Measurements from ENCODE around the gene SPTB. TPM values are rescaled to one million over a fixed set of nuclear protein-coding genes. Genes with fewer than 3 reads are reported as not detected.

The SPTB gene
- total RNA-seq, 1 donor from 2014 or later = not detected

DNA sequence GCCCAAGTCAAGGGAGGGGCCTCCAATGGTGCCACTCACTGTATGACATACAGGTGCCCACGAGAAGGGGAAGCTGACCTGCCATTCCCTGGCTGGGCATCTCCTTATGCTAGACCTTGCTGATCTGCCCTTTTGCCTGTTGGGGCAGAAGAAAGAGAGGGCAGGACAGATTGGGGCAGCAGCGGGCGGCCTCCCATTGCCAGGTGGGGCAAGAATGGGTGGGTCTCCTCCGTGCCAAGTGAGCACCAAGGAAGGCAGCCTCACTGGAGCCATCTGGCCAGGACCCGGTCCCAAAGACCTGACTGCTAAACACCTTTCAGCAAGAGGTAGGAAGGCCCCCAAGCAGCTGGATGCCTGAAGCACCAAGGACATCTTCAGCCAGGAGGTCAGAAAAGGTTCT is 125.0 kb downstream of the SPTB start:
- no peaks in the 10 kb centered on the region for H3K36me3 Mint-ChIP-seq (ENCODE audit: low read depth)
- H3K4me3 Mint-ChIP-seq = no peak overlapping the region
- peaks cover 10% of the 10 kb centered on the region for H3K4me1 Mint-ChIP-seq
- peaks cover 8% of the 10 kb centered on the region for H3K27me3 Mint-ChIP-seq
- H3K27ac Mint-ChIP-seq = no peak overlapping the region
- no peaks in the 10 kb centered on the region for H3K9me3 Mint-ChIP-seq
- DNase-seq = no peak
- intact Hi-C loops (cut with micrococcal nuclease) = no loop called here

DNA sequence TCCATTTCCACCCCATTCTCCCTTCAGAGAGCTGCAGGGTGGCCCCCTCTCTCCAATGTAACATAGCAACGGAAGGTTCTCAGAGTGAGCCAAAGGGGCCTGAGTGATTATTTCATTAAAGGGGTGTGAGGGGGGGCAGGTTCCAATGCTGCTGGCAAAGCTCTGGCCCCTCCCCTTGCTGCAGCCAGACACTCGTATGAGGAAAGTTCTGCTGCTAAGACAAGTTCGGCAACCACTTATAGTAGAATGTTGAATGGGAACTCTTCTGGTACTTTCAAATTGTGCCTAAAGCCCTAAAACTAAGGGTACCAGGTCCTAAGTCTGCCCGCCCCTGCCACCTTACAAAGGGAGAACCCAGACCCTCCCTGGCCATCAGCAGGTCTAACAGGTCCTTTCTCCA is 125.7 kb downstream of the SPTB start:
- H3K27ac Mint-ChIP-seq = no peak overlapping the region
- no peak overlapping the region for H3K4me3 Mint-ChIP-seq
- peaks cover 8% of the 10 kb centered on the region for H3K4me1 Mint-ChIP-seq

DNA sequence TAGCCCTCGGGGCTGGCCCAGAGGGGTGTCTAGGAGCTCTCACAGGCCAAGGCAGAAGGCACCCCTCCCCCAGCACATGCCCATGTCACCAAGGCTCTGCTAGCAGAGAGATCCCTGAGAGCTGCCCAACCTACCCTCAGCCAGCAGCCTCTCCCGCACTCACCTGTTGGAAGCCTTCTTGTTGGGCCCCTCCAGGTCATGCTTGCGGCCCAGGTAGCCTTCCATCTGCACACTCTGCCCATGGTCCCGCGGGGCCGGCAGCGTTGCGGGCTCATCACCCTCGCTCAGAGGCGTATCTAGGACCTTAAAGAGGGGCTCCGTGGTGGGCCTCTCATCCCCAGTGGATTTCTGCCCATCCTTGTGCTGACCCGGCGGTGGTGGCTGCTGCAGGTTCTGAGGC is 126.3 kb downstream of the SPTB start:
- Mint-ChIP-seq H3K27me3 (peaks cover 8% of the 10 kb centered on the region), H3K4me1 (peaks cover 8% of the 10 kb centered on the region), H3K27ac (no peak overlapping the region), H3K36me3 (ENCODE audit: low read depth) (no peaks in the 10 kb centered on the region), H3K4me3 (no peak overlapping the region), H3K9me3 (no peaks in the 10 kb centered on the region)
- no peak for DNase-seq
- intact Hi-C loops (cut with micrococcal nuclease) = no loop called here

More for the DNA sequence above, 125.7 kb downstream of the SPTB start:
- Mint-ChIP-seq H3K9me3 (no peaks in the 10 kb centered on the region), H3K27me3 (peaks cover 8% of the 10 kb centered on the region), H3K36me3 (ENCODE audit: low read depth) (no peaks in the 10 kb centered on the region)
- DNase-seq = no peak
- intact Hi-C loops (cut with micrococcal nuclease) = no loop called here

DNA sequence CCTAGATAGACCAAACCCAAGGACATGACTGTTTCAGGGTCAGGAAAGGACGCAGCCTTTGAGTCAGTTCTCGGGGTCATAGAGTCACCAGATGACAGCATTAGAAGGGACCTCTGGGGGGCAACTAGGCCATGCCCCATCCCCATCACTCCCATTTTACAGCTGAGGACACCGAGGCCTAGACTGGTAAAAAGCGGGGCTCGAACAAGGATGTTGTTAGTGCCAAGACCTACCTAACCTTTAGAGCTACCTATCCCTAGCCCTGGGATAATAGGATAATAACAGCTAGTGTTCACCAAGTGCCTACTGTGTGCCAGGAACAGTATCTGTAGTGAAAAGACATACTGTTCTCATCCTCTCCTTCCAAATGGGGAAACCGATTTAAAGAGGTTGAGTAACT is 126.8 kb downstream of the SPTB start:
- no peaks in the 10 kb centered on the region for H3K9me3 Mint-ChIP-seq
- intact Hi-C loops (cut with micrococcal nuclease) = no loop called here
- H3K4me3 Mint-ChIP-seq = no peak overlapping the region
- no peaks in the 10 kb centered on the region for H3K36me3 Mint-ChIP-seq (ENCODE audit: low read depth)
- no peak overlapping the region for H3K27ac Mint-ChIP-seq
- DNase-seq = no peak
- H3K4me1 Mint-ChIP-seq = peaks cover 9% of the 10 kb centered on the region
- H3K27me3 Mint-ChIP-seq = peaks cover 8% of the 10 kb centered on the region

DNA sequence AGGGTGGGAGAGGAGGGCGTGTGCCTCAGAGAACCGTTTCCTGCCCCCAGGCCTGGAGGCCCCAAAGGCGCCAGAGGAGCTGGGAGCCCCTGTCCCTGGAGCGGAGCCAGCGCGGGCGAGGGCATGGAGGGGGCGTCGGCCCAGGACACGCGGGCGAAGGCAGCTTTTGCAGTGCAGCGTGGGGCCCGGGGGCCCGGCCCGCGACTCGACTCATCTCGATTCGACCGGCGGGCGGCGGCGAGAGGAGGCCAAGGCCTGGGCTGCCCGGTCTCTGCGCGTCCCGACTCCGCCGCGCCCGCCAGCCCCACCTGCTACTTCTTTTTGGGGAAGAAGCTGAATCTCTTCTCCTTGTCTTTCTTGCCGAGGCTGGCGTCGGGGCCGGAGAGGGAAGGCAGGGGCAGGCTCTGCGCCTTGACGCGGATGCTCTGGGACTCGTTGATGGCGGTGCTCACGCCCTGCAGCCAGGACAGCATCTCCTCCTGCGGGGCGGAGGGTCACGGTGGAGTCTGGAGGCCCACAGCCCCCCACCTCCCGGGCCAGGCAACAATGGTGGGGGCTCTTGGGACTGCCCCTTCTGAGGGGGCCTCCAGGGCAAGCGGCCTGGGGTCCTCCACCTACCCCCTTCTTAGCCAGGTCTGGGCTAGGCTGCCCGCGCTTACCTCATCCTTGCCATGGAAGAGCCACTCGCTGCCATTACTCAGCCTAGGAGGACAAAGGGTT is 130.6 kb downstream of the SPTB start:
- Mint-ChIP-seq H3K9me3 (no peaks in the 10 kb centered on the region), H3K4me1 (peaks cover 9% of the 10 kb centered on the region), H3K4me3 (no peak overlapping the region), H3K27ac (no peak overlapping the region), H3K27me3 (no peaks in the 10 kb centered on the region), H3K36me3 (ENCODE audit: low read depth) (peaks cover 8% of the 10 kb centered on the region)
- DNase-seq = no peak
- intact Hi-C loops (cut with micrococcal nuclease) = no loop called here

DNA sequence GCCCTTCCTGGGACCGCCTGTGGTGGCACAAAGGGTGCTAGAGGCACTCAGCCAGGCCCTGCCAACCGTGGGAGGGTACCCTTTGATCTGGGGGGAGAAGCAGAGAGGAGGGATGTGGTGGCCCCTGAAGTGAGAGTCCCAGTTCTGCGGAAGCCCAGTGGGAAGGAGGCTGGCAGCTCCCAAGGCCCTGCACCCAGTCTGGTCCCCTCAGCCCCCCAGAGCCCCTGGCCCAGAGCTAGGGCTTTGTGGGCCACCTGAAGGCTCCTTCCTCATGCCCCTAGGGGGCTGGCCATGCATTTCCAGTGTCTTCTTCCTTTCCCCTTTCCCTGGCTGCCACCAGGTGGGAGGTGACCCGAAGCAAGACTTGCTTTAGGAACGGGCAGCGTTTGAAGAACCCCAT is 131.2 kb downstream of the SPTB start:
- H3K9me3 Mint-ChIP-seq = no peaks in the 10 kb centered on the region
- peaks cover 10% of the 10 kb centered on the region for H3K36me3 Mint-ChIP-seq (ENCODE audit: low read depth)
- DNase-seq = no peak
- peaks cover 9% of the 10 kb centered on the region for H3K4me1 Mint-ChIP-seq
- H3K27me3 Mint-ChIP-seq = no peaks in the 10 kb centered on the region
- intact Hi-C loops (cut with micrococcal nuclease) = no loop called here
- no peak overlapping the region for H3K4me3 Mint-ChIP-seq
- no peak overlapping the region for H3K27ac Mint-ChIP-seq

DNA sequence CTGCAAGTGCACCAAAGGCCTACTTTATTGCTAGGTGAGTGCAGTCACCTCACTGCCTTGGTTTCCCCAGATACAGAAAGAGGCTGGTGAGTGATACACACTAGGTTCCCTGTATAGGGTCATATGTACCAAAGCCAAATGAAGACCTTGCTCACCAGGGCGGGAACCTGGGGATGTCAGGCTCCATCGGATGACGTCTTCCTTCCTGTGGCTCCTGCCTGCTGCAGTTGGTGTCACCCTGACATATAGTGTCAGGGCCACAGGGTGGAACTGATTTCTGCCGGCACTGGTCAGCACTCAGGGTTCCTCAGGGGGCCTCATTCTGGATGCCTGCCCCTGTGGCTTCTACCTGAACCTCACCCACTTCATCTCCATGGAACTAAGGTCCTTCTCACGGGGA is 132.4 kb downstream of the SPTB start:
- H3K9me3 Mint-ChIP-seq = no peaks in the 10 kb centered on the region
- peaks cover 9% of the 10 kb centered on the region for H3K4me1 Mint-ChIP-seq
- DNase-seq = no peak
- H3K4me3 Mint-ChIP-seq = no peak overlapping the region
- no peaks in the 10 kb centered on the region for H3K27me3 Mint-ChIP-seq
- intact Hi-C loops (cut with micrococcal nuclease) = no loop called here
- H3K27ac Mint-ChIP-seq = no peak overlapping the region
- H3K36me3 Mint-ChIP-seq (ENCODE audit: low read depth) = peaks cover 12% of the 10 kb centered on the region

DNA sequence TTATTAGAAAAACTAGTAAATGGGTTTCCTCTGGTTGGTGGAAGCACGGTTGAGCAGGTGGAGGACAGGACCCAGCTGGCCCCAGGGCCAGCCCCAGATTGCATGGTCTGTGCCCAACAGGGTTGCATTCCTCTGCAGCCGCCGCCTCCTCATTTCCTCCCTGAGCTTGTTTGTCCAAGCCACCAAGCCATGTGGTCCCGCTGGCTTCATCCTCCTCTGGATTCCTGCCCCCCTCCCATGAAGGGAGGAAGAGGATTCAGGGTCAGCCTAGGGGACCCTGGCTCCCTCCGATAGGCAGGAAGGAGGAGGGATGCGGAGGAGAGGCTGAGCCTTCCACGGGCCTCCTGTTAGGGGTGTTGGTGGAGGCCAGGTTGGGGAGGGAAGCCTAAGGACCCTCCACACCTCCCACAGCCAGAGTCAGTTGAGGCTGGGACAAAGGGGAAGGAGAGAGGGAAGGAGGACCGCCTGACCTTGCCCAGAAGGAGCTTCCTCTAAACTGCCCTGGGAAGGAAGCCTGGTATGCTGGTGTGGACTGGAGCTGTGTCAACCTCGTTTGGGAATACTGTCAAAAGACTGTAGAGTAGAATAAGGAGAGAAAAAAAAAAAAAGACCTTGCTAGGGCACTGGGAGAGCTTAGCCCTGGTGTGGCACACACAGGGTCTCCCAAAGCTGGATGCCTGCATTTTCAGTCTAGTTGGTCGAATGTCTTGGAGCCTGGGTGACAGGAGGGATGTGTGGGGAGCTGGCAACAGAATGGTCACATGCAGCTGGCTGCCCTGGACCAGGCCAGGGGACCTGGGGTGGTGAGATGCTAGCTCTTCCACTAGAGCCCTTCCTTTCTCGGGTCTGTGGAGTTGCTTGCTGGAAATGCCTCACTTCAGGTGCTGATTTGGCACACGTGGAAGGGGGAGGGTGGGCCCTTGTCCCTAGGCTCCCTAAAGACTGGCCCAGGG is 133.1 kb downstream of the SPTB start:
- Mint-ChIP-seq H3K9me3 (no peaks in the 10 kb centered on the region), H3K27me3 (no peaks in the 10 kb centered on the region), H3K4me3 (no peak overlapping the region), H3K4me1 (peaks cover 9% of the 10 kb centered on the region), H3K27ac (no peak overlapping the region), H3K36me3 (ENCODE audit: low read depth) (peaks cover 12% of the 10 kb centered on the region)
- intact Hi-C loops (cut with micrococcal nuclease) = no loop called here
- no peak for DNase-seq

DNA sequence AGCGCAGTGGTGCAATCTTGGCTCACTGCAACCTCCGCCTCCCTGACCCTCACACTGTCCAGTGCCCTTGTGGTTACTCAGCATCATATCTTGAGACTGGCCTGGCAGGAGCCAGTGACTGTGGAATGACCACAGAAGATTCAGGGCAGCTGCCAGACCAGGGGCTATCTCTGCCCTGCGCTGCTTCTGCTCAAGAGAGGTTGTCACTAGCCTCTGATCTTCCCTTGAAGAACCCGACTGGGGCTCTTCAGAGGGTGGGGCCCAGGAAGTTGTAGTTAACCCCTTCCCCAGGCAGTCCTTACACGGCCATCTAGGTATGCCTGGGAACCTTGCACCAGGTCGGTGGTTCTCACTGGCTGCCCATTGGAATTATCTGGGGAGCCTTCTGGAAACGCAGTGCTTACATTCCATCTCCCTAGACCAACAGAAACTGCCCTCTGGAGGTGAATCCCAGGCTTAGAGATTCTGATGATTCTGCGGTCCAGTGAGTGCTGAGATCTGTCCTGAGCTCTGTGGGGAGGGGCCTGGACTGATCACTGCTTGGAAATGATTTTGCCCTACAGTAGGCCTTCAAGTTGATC is 134.1 kb downstream of the SPTB start:
- H3K36me3 Mint-ChIP-seq (ENCODE audit: low read depth) = peaks cover 17% of the 10 kb centered on the region
- no peak overlapping the region for H3K4me3 Mint-ChIP-seq
- DNase-seq = no peak
- H3K27ac Mint-ChIP-seq = no peak overlapping the region
- H3K27me3 Mint-ChIP-seq = no peaks in the 10 kb centered on the region
- H3K4me1 Mint-ChIP-seq = peaks cover 9% of the 10 kb centered on the region
- H3K9me3 Mint-ChIP-seq = no peaks in the 10 kb centered on the region
- intact Hi-C loops (cut with micrococcal nuclease) = no loop called here

DNA sequence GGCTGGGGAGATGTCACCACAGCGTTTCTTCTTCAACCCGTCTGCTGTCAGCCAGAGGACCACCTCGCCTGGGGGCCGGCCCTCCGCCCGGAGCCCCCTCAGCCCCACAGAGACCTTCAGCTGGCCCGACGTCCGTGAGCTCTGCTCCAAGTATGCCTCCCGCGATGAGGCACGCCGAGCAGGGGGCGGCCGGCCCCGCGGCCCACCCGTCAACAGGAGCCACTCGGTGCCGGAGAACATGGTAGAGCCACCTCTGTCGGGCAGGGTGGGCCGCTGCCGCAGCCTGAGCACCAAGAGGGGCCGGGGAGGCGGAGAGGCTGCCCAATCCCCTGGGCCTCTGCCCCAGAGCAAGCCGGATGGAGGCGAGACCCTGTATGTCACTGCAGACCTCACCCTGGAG is 136.6 kb downstream of the SPTB start:
- Mint-ChIP-seq H3K27ac (no peak overlapping the region), H3K4me3 (no peak overlapping the region), H3K4me1 (peaks cover 9% of the 10 kb centered on the region), H3K9me3 (no peaks in the 10 kb centered on the region), H3K27me3 (no peaks in the 10 kb centered on the region), H3K36me3 (ENCODE audit: low read depth) (peaks cover 17% of the 10 kb centered on the region)
- no peak for DNase-seq
- intact Hi-C loops (cut with micrococcal nuclease) = no loop called here

DNA sequence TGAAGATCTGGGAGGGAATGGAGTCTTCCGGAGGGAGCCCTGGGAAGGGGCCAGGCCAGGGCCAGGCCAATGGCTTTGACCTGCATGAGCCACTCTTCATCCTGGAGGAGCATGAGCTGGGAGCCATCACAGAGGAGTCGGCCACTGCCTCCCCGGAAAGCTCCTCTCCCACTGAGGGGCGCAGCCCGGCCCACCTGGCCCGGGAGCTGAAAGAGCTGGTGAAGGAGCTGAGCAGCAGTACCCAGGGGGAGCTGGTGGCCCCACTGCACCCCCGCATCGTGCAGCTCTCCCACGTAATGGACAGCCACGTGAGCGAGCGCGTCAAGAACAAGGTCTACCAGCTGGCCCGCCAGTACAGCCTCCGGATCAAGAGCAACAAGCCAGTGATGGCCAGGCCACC is 137.7 kb downstream of the SPTB start:
- Mint-ChIP-seq H3K36me3 (ENCODE audit: low read depth) (peaks cover 17% of the 10 kb centered on the region), H3K27me3 (no peaks in the 10 kb centered on the region), H3K9me3 (no peaks in the 10 kb centered on the region), H3K4me3 (no peak overlapping the region), H3K27ac (no peak overlapping the region), H3K4me1 (peaks cover 6% of the 10 kb centered on the region)
- no peak for DNase-seq
- intact Hi-C loops (cut with micrococcal nuclease) = no loop called here

DNA sequence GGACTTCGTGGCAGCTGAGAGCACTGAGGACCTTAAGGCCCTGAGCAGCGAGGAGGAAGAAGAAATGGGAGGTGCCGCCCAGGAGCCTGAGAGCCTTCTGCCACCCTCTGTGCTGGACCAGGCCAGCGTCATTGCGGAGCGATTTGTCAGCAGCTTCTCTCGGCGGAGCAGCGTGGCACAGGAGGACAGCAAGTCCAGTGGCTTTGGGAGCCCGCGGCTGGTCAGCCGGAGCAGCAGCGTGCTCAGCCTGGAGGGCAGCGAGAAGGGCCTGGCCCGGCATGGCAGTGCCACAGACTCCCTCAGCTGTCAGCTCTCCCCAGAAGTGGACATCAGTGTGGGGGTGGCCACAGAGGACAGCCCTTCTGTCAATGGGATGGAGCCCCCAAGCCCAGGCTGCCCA is 138.5 kb downstream of the SPTB start:
- intact Hi-C loops (cut with micrococcal nuclease) = no loop called here
- Mint-ChIP-seq H3K36me3 (ENCODE audit: low read depth) (peaks cover 16% of the 10 kb centered on the region), H3K4me3 (no peak overlapping the region), H3K4me1 (peaks cover 6% of the 10 kb centered on the region), H3K27me3 (no peaks in the 10 kb centered on the region), H3K27ac (no peak overlapping the region), H3K9me3 (no peaks in the 10 kb centered on the region)
- no peak for DNase-seq

DNA sequence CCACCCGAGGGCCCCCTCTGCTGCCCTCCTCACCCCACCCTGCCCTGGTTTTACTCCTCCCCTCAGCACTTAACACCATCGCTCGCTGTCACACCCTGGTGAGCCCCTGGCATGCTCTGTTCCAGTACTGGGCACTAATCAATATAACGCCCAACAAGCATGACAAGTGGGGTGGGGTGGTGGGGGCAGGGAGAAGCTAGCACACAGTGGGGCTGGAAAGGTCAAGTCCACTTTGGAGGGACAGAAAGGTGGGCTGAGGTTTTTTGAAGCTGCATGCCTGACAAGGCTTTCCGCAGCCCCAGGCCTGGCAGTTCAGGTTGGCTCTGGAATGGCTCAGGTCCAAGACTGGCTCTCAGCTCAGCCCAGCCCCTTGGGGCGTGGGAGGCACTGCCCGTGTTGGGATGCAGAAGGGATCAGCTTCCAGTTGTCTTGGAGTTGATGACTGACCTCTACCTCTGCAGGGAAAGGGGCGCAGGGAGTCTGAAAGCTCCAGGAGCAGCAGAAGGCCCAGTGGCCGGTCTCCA is 141.4 kb downstream of the SPTB start:
- Mint-ChIP-seq H3K27me3 (no peaks in the 10 kb centered on the region), H3K9me3 (no peaks in the 10 kb centered on the region), H3K27ac (no peak overlapping the region), H3K4me1 (peaks cover 12% of the 10 kb centered on the region), H3K4me3 (no peak overlapping the region), H3K36me3 (ENCODE audit: low read depth) (peaks cover 14% of the 10 kb centered on the region)
- no peak for DNase-seq
- intact Hi-C loops (cut with micrococcal nuclease) = no loop called here
